NCI-H446 (cell line): ENCODE results near the gene SLFN11.
"Not testable (repeated sequence)": the region's sequence is repeated elsewhere in the genome, so short reads cannot be mapped to it uniquely, and the experiment has no call there.

Experiments
- DNase-seq, 2 experiments: peaks; one replicate each; lab custom pipeline; 2025; lab: John Stamatoyannopoulos, UW

SLFN11 gene

DNA sequence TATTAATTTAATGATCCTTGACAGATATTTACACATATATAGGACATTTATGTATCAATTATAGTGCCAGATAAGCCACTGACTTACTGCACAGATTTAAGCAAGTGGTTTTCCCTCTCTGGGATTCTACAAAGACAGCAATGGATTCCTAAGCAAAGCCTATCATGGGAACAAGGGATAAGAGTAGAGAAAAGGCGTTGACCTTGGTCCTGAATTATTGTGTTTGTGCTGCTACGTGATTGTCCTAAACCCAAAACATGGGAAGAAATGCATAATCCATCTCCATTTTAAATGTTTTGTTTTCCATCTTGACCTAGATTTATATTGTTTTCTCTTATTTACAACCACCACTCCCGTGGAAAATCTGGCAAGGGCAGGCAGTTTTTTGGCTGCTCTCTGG, 14.0 kb downstream of the SLFN11 start:
- no peak for DNase-seq

GRCh38 chr17:35352284-35352683, 21.1 kb downstream of the SLFN11 start:
- no peak for DNase-seq

- DNase-seq = no peak
Measured at GRCh38 chr17:35350493-35350892, 22.9 kb downstream of the SLFN11 start.

DNA sequence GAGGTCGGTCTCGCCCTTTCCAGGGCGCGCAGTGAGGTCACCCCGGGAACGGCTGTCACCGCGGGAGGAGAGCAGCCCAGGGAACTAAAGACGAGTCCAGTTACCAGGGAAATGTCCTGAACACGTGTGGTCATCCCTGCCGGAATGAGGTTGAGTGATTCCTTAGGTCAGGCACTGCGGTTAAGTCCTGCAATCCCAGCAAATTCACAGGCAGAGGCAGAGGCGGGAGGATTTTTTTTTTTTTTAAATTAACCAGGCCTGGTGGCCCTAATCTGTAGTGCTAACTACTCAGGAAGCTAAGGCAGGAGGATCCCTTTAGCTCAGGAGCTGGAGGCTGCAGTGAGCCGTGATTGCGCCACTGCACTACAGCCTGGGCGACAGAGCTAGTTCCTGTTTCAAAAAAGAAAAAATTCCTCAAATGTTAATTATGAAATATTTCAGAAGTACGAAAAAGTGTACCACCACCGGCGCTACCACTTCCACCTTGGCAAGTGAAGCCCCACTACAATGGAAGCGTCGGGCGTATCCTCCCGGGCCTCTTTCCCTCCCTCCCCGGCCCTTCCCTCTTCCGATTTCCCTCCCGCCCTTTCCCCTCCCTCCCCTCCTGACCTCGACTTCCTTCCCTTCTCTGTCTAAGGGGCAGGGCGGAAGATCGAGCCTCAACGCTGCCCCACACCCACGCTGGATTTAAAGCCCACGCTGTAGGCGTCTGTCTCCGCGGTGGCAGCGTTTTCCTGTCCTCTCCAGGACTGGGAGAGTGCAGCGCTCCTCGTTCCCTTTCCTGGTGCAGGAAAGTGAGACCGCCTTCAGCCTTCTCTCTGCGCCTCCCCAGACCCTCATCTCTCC, 27.3 kb downstream of the SLFN11 start:
- DNase-seq = no peak

- DNase-seq = no peak
Measured at GRCh38 chr17:35345445-35345925, 27.9 kb downstream of the SLFN11 start.

DNA sequence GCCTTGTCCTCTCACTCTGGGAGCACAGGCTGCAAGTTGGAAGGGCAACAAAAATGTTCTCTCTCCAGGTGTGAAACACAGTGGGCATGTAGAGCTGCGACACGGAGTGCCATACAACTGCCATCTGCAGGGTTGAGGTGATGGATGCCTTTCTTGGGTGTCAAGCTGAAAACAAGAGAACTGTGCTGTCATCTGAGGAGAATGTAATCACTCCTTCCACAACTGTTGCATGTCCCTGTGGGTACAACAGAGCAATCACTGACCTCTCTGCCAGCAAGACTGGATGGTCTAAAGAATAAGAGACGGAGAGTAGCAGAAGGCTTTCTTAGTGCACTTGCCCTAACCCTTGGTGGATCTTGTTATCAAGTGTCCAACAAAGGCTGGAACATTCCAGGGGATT, 29.2 kb downstream of the SLFN11 start:
- no peak for DNase-seq

DNA sequence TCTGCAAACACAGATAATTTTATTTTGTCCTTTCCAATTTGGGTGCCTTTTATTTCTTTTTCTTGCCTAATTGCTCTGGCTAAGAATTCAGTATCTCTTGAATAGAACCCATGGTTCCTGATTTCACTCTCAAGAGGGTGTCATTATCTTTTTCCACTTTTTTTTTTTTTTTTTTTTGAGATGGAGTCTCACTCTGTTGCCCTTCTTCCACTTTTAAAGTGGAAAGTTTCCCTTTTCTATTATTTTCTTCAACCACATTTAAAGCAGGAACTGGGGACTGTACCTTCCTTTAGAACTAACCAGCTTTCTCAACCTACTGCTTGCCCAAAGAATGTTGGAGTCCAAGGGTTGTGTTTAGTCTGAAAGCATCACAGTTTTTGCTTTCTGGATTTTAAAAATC, 31.1 kb downstream of the SLFN11 start:
- DNase-seq = no peak

DNA sequence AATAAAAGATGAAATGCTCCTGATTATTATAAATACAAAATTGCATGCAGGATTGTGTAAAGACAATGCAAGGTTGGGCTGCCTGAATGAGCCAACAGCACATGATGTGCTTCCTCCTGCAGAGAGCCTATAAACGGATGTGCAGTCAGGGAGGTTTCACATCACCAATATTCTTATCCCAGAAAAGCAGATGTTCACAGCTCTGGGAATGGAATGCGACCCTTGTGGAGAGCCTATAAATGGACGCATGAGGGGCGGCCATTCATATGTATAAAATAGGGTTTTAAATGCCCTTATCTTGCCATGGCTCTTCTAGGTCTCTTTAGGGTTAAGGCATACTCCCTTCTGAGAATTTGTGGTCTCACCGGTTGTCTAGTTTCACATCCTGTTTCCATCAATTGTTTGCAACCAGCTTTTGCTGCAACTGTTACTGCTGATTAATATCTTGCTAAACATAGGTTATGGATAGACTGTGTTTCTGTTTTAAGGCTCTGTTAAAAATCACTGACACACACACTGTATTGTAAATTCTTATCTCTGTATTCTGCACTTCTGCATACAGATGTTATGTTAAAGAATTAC, 31.9 kb downstream of the SLFN11 start:
- no peak for DNase-seq

DNA sequence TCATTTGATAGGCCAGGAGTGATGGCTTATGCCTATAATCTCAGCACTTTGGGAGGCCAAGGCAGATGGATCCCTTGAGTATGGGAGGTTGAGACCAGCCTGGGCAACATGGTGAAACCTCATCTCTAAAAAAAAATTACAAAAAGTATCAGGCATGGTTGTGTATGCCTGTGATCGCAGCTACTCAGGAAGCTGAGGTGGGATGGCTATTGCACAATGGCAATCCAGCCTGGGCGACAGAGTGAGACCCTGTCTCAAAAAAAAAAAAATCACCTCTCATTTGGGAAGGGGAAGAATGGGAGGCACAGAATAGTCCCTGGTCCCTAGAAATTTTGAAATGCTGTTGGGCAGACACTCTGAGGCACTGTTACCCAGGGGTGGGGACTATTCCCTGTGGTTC, 35.2 kb downstream of the SLFN11 start:
- no peak for DNase-seq

- DNase-seq = no peak
Measured at GRCh38 chr17:35337364-35337763, 36.1 kb downstream of the SLFN11 start.

DNA sequence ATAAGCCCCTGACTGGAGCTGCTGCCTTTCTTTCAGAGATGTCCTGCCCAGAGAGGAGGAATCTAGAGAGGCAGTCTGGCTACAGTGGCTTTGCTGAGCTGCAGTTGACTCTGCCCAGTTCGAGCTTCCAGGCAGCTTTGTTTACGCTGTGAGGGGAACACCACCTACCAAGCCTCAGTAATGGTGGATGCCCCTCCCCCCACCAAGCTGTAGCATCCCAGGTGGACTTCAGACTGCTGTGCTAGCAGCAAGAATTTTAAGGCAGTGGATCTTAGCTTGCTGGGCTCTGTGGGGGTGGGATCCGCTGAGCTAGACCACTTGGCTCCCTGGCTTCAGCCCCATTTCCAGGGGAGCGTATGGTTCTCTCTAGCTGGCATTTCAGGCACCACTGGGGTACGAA, 39.8 kb downstream of the SLFN11 start:
- not testable (repeated sequence) for DNase-seq

- DNase-seq = no peak
Measured at GRCh38 chr17:35322749-35323148, 50.7 kb downstream of the SLFN11 start.

GRCh38 chr17:35315971-35316370, 57.5 kb downstream of the SLFN11 start:
- DNase-seq = no peak

- DNase-seq = no peak
Measured at GRCh38 chr17:35315283-35315682, 58.1 kb downstream of the SLFN11 start.

- no peak for DNase-seq
Measured at GRCh38 chr17:35314415-35315216, 58.8 kb downstream of the SLFN11 start.

GRCh38 chr17:35313875-35314409, 59.5 kb downstream of the SLFN11 start:
- DNase-seq = no peak

DNA sequence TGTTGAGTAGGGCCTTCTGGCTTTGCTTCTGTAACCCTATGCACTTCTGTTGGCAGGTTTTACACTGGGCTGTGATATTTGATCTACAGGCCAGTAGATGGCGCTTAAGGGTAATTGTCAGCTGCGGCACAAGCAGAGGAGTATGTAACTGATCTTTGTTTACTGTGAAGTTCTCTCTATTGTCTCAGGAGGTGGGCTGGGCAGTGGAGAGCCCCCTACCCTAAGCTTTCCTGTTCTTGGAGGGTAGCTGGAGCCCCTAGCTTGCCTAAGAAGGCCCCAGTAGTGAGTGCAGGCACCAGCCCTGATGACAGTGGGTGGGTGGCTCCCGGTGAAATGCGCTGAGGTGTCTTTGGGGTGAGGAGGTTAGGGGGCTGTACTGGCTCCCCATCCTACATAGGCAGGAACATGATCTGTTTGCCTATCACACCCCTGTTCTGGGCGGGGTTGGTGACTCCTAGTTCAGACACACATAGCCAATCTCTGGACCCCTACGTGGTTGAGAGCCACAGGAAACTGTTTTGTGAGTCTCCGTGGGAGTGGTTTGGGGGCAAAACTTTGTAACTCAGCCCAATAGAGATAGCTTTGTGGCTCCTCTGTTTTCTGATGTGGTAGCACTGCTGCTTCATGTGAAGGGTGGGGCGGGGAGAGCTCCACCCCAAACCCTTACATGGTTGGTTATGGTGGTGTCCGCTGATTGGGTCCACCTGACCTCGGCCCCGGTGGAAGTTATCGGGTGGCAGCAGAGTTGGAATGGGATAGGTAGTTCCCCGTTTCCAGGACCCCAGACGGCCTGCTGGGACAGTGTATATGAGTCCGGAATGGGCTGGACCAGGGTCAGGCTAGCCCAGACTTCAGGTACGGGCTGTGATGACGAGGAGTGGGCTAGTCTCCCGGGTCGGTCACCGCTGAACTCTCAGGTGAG, 60.4 kb downstream of the SLFN11 start:
- DNase-seq = peak in 1 of 2 experiments; percentile 20

DNA sequence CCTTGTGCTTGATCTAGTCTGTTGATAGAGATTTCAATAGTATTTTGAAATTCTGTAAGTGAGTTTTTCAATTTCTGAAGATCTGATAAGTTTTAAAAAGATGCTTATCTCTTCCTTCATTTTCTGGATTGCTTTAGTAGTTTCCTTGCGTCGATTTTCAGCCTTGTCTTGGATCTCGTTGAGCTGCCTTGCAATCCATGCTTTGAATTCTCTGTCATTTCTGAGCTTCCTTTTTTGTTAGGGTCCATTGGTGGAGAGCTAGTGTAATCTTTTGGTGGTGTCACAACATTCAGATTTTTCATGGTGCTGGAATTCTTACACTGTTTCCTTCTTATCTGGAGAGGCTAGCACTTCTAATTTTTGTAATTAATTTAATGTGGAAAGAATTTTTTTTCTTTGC, 61.1 kb downstream of the SLFN11 start:
- no peak for DNase-seq

- DNase-seq = not testable (repeated sequence)
Measured at GRCh38 chr17:35309345-35309744, 64.1 kb downstream of the SLFN11 start.
